Immature natural killer cell (primary cell): ENCODE results near the gene RDH13. TPM values are rescaled to one million over a fixed set of nuclear protein-coding genes. Genes with fewer than 3 reads are reported as not detected.
"Not testable (repeated sequence)": the region's sequence is repeated elsewhere in the genome, so short reads cannot be mapped to it uniquely, and the experiment has no call there.

Source experiments
- DNase-seq, 3 donors: peaks; one replicate each; pipeline ENCODE4 v3.0.0; 2022; ENCODE audit warnings: mixed read lengths in 1 of 3
- H3K27ac Mint-ChIP-seq, 6 donors: one replicate each; pipeline ENCODE4 v1.8.0; 2020; ENCODE audit warnings: mixed read lengths in 6 of 6, mild to moderate bottlenecking in 5 of 6, inconsistent platforms in 4 of 6, moderate library complexity in 3 of 6
- H3K27me3 Mint-ChIP-seq, 3 donors: one replicate each; pipeline ENCODE4 v1.8.0; 2020 to 2021; ENCODE audit warnings: low read depth in 3 of 3, mild to moderate bottlenecking in 3 of 3, mixed read lengths in 3 of 3, moderate library complexity in 3 of 3, inconsistent platforms in 1 of 3
- H3K36me3 Mint-ChIP-seq, 3 donors: one replicate each; pipeline ENCODE4 v1.8.0; 2020; ENCODE audit warnings: mixed read lengths in 3 of 3, inconsistent platforms in 2 of 3, mild to moderate bottlenecking in 2 of 3
- H3K4me1 Mint-ChIP-seq, 2 donors: one replicate each; pipeline ENCODE4 v1.8.0; 2020; ENCODE audit warnings: inconsistent platforms in 2 of 2, mild to moderate bottlenecking in 2 of 2, mixed read lengths in 2 of 2, moderate library complexity in 1 of 2
- H3K4me3 Mint-ChIP-seq, 5 donors: one replicate each; pipeline ENCODE4 v1.8.0; 2020; ENCODE audit warnings: mild to moderate bottlenecking in 5 of 5, mixed read lengths in 5 of 5, inconsistent platforms in 3 of 5, moderate library complexity in 3 of 5
- H3K9me3 Mint-ChIP-seq, 6 donors: one replicate each; pipeline ENCODE4 v1.8.0; 2020; ENCODE audit warnings: mild to moderate bottlenecking in 6 of 6, mixed read lengths in 6 of 6, inconsistent platforms in 4 of 6, moderate library complexity in 3 of 6
- polyA plus RNA-seq, 3 donors: library from polyadenylated mRNA; unstranded; fragments of 300-500 nt; fragmentation: Illumina TruSeq; gene quantifications; one replicate each; pipeline ENCODE4 v1.2.3, GENCODE V29; 2021

RDH13 gene
- polyA plus RNA-seq, 3 donors from 2014 or later, result 4.2 to 17.0 (median 4.5) TPM

- Mint-ChIP-seq H3K36me3 (no peaks in the 10 kb centered on the region), H3K9me3 (no peaks in the 10 kb centered on the region), H3K27me3 (peaks cover 10 to 23% (median 11%) of the 10 kb centered on the region in 3 donors), H3K27ac (peak overlapping the region in 2 of 6 donors; percentile 22 to 46), H3K4me3 (peak overlapping the region in 3 of 5 donors; percentile 61 to 75 (median 70)), H3K4me1 (peaks cover 28% of the 10 kb centered on the region in 2 donors)
- no peak for DNase-seq
Observed at GRCh38 chr19:55078996-55079395, 16.0 kb upstream of the RDH13 start.

- peaks cover 0 to 5% (median 0%) of the 10 kb centered on the region in 6 donors for H3K9me3 Mint-ChIP-seq
- H3K27me3 Mint-ChIP-seq, result peaks cover 3 to 20% (median 11%) of the 10 kb centered on the region in 3 donors
- no peaks in the 10 kb centered on the region for H3K36me3 Mint-ChIP-seq
- no peak overlapping the region for H3K27ac Mint-ChIP-seq
- peaks cover 19 to 22% of the 10 kb centered on the region in 2 donors for H3K4me1 Mint-ChIP-seq
- no peak overlapping the region for H3K4me3 Mint-ChIP-seq
- no peak for DNase-seq
Observed at GRCh38 chr19:55077106-55077505, 14.2 kb upstream of the RDH13 start.

GRCh38 chr19:55076321-55076720, 13.4 kb upstream of the RDH13 start:
- Mint-ChIP-seq H3K9me3 (peaks cover 0 to 5% (median 0%) of the 10 kb centered on the region in 6 donors), H3K4me1 (peaks cover 19 to 20% of the 10 kb centered on the region in 2 donors), H3K36me3 (no peaks in the 10 kb centered on the region), H3K27me3 (peaks cover 8 to 22% (median 17%) of the 10 kb centered on the region in 3 donors), H3K27ac (no peak overlapping the region), H3K4me3 (no peak overlapping the region)
- no peak for DNase-seq

- peaks cover 0 to 5% (median 0%) of the 10 kb centered on the region in 6 donors for H3K9me3 Mint-ChIP-seq
- DNase-seq, result no peak
- peaks cover 8 to 18% (median 17%) of the 10 kb centered on the region in 3 donors for H3K27me3 Mint-ChIP-seq
- no peak within 1 kb of the TSS for H3K27ac Mint-ChIP-seq
- H3K36me3 Mint-ChIP-seq, result no peaks in the 10 kb centered on the region
- H3K4me1 Mint-ChIP-seq, result peaks cover 14% of the 10 kb centered on the region in 2 donors
- no peak within 1 kb of the TSS for H3K4me3 Mint-ChIP-seq
Observed at GRCh38 chr19:55075371-55075998, 12.5 kb upstream of the RDH13 start, which contains the start of gene EPS8L1. Gene EPS8L1, plus strand, starts transcription at chr19:55075869. Its CDS starts 576 bp downstream, at chr19:55076445.

GRCh38 chr19:55071913-55072312, 9.0 kb upstream of the RDH13 start:
- peaks cover 9 to 10% of the 10 kb centered on the region in 2 donors for H3K4me1 Mint-ChIP-seq
- peaks cover 25 to 32% (median 32%) of the 10 kb centered on the region in 3 donors for H3K27me3 Mint-ChIP-seq
- no peak overlapping the region for H3K4me3 Mint-ChIP-seq

GRCh38 chr19:55071129-55071502, 8.2 kb upstream of the RDH13 start:
- H3K4me3 Mint-ChIP-seq, result no peak overlapping the region
- peaks cover 0 to 5% (median 0%) of the 10 kb centered on the region in 3 donors for H3K36me3 Mint-ChIP-seq
- H3K27ac Mint-ChIP-seq, result no peak overlapping the region
- no peak for DNase-seq
- peaks cover 25 to 33% (median 32%) of the 10 kb centered on the region in 3 donors for H3K27me3 Mint-ChIP-seq
- H3K9me3 Mint-ChIP-seq, result peaks cover 0 to 5% (median 0%) of the 10 kb centered on the region in 6 donors
- H3K4me1 Mint-ChIP-seq, result peaks cover 9 to 10% of the 10 kb centered on the region in 2 donors

More at GRCh38 chr19:55071913-55072312, 9.0 kb upstream of the RDH13 start:
- Mint-ChIP-seq H3K27ac (no peak overlapping the region), H3K9me3 (peaks cover 0 to 5% (median 0%) of the 10 kb centered on the region in 6 donors), H3K36me3 (peaks cover 0 to 5% (median 0%) of the 10 kb centered on the region in 3 donors)
- DNase-seq, result no peak

- peaks cover 9 to 10% of the 10 kb centered on the region in 2 donors for H3K4me1 Mint-ChIP-seq
- H3K9me3 Mint-ChIP-seq, result peaks cover 0 to 5% (median 0%) of the 10 kb centered on the region in 6 donors
- no peak for DNase-seq
- peak overlapping the region in 1 of 5 donors; percentile 38 for H3K4me3 Mint-ChIP-seq
- peaks cover 0 to 5% (median 0%) of the 10 kb centered on the region in 3 donors for H3K36me3 Mint-ChIP-seq
- H3K27ac Mint-ChIP-seq, result no peak overlapping the region
- H3K27me3 Mint-ChIP-seq, result peaks cover 25 to 33% (median 32%) of the 10 kb centered on the region in 3 donors
Observed at GRCh38 chr19:55070466-55071128, 7.6 kb upstream of the RDH13 start.

- Mint-ChIP-seq H3K27me3 (peaks cover 23 to 33% (median 31%) of the 10 kb centered on the region in 3 donors), H3K27ac (peak overlapping the region in 4 of 6 donors; percentile 61 to 89 (median 62)), H3K36me3 (peaks cover 0 to 5% (median 0%) of the 10 kb centered on the region in 3 donors)
Observed at GRCh38 chr19:55069865-55070197, 6.9 kb upstream of the RDH13 start.

GRCh38 chr19:55068950-55069864, 6.3 kb upstream of the RDH13 start:
- H3K4me1 Mint-ChIP-seq, result peaks cover 9 to 10% of the 10 kb centered on the region in 2 donors
- peaks cover 0 to 5% (median 0%) of the 10 kb centered on the region in 6 donors for H3K9me3 Mint-ChIP-seq
- H3K27ac Mint-ChIP-seq, result peak overlapping the region in 5 of 6 donors; percentile 61 to 89 (median 73)
- H3K36me3 Mint-ChIP-seq, result peaks cover 0 to 5% (median 0%) of the 10 kb centered on the region in 3 donors
- DNase-seq, result peak in 2 of 3 donors; percentile 43 to 49
- H3K27me3 Mint-ChIP-seq, result peaks cover 23 to 36% (median 31%) of the 10 kb centered on the region in 3 donors
- H3K4me3 Mint-ChIP-seq, result peak overlapping the region; percentile 7 to 70 (median 65)

More at GRCh38 chr19:55069865-55070197, 6.9 kb upstream of the RDH13 start:
- peak overlapping the region in 3 of 5 donors; percentile 62 to 70 (median 68) for H3K4me3 Mint-ChIP-seq
- peaks cover 9 to 10% of the 10 kb centered on the region in 2 donors for H3K4me1 Mint-ChIP-seq
- no peak for DNase-seq
- H3K9me3 Mint-ChIP-seq, result peaks cover 0 to 5% (median 0%) of the 10 kb centered on the region in 6 donors

- Mint-ChIP-seq H3K9me3 (peaks cover 0 to 5% (median 0%) of the 10 kb centered on the region in 6 donors), H3K4me3 (no peak overlapping the region), H3K27ac (peak overlapping the region in 2 of 6 donors; percentile 35 to 38), H3K4me1 (peaks cover 14 to 15% of the 10 kb centered on the region in 2 donors), H3K27me3 (peaks cover 25 to 39% (median 34%) of the 10 kb centered on the region in 3 donors), H3K36me3 (peaks cover 0 to 5% (median 0%) of the 10 kb centered on the region in 3 donors)
- DNase-seq, result no peak
Observed at GRCh38 chr19:55067869-55068268, 4.9 kb upstream of the RDH13 start.

GRCh38 chr19:55066107-55066709, 3.3 kb upstream of the RDH13 start:
- Mint-ChIP-seq H3K27ac (peak overlapping the region in 1 of 6 donors; percentile 27), H3K4me1 (peaks cover 20 to 25% of the 10 kb centered on the region in 2 donors), H3K4me3 (no peak overlapping the region), H3K9me3 (no peaks in the 10 kb centered on the region), H3K36me3 (peaks cover 0 to 5% (median 0%) of the 10 kb centered on the region in 3 donors), H3K27me3 (peaks cover 23 to 34% (median 24%) of the 10 kb centered on the region in 3 donors)
- DNase-seq, result no peak

- peaks cover 21 to 33% (median 24%) of the 10 kb centered on the region in 3 donors for H3K27me3 Mint-ChIP-seq
- not testable (repeated sequence) for H3K27ac Mint-ChIP-seq, H3K36me3 Mint-ChIP-seq, H3K9me3 Mint-ChIP-seq, H3K4me3 Mint-ChIP-seq, DNase-seq
- peaks cover 21 to 26% of the 10 kb centered on the region in 2 donors for H3K4me1 Mint-ChIP-seq
Observed at GRCh38 chr19:55065516-55065915, 2.6 kb upstream of the RDH13 start.

- Mint-ChIP-seq H3K27me3 (peaks cover 12 to 20% (median 20%) of the 10 kb centered on the region in 3 donors), H3K27ac (peak overlapping the region; percentile 61 to 80 (median 72))
- DNase-seq, result no peak
Observed at GRCh38 chr19:55063492-55063843, 520 bp upstream of the RDH13 start.

More at GRCh38 chr19:55063492-55063843, 520 bp upstream of the RDH13 start:
- peaks cover 16 to 23% of the 10 kb centered on the region in 2 donors for H3K4me1 Mint-ChIP-seq
- H3K4me3 Mint-ChIP-seq, result peak overlapping the region; percentile 49 to 87 (median 83)
- H3K36me3 Mint-ChIP-seq, result peaks cover under 1 to 1% (median 1%) of the 10 kb centered on the region in 3 donors
- H3K9me3 Mint-ChIP-seq, result no peaks in the 10 kb centered on the region
